HFF-Myc (cell line): ENCODE measurements around the gene CNOT6L.
"Not testable (repeated sequence)": the region's sequence is repeated elsewhere in the genome, so short reads cannot be mapped to it uniquely, and the experiment has no call there.

ENCODE experiments used
- DNase-seq: peaks from one replicate; pipeline ENCODE4 v3.0.0-alpha.2; 2011; ENCODE audit warnings: low read depth; ENCODE audit errors: extremely low read depth
- H3K4me3 ChIP-seq: replicated peaks from 2 replicates; pipeline ENCODE4 v1.5.1; 2011; ENCODE audit warnings: low read depth, mild to moderate bottlenecking, control low read depth, low read length
- TF ChIP-seq, protein P1 (sequence below): IDR thresholded peaks from 2 replicates; pipeline ENCODE4 v1.5.1; 2012; ENCODE audit warnings: mild to moderate bottlenecking, low read depth, low read length, control low read depth; ENCODE audit errors: missing control alignments

The CNOT6L gene

GRCh38 chr4:77818602-77819403 is at the start of gene CNOT6L:
Gene CNOT6L (minus strand): TSS chr4:77819368. CDS start chr4:77819308, 60 bp downstream.
- peak within 1 kb of the TSS; percentile 84 for H3K4me3 ChIP-seq
- TF ChIP-seq, protein P1, sequence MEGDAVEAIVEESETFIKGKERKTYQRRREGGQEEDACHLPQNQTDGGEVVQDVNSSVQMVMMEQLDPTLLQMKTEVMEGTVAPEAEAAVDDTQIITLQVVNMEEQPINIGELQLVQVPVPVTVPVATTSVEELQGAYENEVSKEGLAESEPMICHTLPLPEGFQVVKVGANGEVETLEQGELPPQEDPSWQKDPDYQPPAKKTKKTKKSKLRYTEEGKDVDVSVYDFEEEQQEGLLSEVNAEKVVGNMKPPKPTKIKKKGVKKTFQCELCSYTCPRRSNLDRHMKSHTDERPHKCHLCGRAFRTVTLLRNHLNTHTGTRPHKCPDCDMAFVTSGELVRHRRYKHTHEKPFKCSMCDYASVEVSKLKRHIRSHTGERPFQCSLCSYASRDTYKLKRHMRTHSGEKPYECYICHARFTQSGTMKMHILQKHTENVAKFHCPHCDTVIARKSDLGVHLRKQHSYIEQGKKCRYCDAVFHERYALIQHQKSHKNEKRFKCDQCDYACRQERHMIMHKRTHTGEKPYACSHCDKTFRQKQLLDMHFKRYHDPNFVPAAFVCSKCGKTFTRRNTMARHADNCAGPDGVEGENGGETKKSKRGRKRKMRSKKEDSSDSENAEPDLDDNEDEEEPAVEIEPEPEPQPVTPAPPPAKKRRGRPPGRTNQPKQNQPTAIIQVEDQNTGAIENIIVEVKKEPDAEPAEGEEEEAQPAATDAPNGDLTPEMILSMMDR = no peak
- no peak for DNase-seq

GRCh38 chr4:77865259-77865658 is 46.1 kb upstream of the CNOT6L start:
- no peak for DNase-seq
- no peak overlapping the region for H3K4me3 ChIP-seq
- TF ChIP-seq, protein P1 = no peak

DNA sequence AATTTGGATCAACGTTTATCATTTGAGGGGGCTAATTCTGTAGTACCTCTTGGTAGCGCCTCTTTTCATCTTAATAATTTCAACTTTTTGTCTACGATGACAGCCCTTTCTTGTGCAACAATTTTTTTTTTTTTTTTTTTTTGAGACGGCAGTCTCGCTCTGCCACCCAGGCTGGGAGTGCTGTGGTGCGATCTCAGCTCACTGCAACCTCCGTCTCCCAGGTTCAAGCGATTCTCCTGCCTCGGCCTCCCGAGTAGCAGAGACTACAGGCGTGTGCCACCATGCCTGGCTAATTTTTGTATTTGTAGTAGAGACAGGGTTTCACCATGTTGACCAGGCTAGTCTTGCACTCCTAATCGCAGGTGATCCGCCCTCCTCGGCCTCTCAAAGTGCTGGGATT is 44.2 kb upstream of the CNOT6L start:
- peak overlapping the region; percentile 61 for H3K4me3 ChIP-seq
- not testable (repeated sequence) for DNase-seq

DNA sequence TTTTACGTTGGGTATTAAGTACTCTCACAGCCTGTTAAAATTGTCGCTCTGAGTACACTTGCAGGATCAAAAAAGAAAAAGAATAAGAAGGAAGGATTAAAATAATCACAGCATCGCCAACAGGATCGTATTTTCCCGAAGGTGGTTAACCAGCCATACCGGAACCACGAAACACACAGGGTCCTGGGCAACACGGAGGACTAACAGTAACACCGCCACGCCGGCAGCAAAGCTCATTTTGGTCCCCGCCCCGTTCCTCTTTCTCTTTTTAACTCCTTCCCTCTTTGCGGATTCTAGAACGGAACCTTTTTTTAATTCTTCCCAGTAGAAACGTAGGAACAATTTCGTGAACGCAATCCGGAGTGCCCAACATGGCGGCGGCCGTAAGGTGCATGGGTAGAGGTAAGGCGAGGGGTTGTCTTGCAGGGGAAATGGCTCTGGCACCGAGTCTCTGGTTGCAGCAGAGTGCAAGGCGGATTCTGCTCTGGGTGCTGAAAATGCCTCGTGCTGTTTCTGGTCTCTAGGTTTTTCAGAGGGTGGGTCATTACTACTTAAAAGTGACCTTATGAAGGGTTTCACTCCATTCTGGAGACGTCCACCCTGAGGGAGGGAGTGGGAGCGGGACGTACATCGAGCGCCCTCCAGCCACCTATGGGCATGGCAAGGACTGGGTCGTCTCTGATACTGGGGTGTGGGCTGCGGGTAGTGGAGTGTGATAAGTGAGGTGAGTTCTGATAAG is 43.5 kb upstream of the CNOT6L start, which contains the start of gene MRPL1:
MRPL1 (plus strand) TSS at position 353 of the 739 bp plus-strand sequence; CDS start at position 372, 19 bp downstream.
- peak; percentile 92 for DNase-seq
- TF ChIP-seq, protein P1 = no peak
- H3K4me3 ChIP-seq = peak within 1 kb of the TSS; percentile 61

DNA sequence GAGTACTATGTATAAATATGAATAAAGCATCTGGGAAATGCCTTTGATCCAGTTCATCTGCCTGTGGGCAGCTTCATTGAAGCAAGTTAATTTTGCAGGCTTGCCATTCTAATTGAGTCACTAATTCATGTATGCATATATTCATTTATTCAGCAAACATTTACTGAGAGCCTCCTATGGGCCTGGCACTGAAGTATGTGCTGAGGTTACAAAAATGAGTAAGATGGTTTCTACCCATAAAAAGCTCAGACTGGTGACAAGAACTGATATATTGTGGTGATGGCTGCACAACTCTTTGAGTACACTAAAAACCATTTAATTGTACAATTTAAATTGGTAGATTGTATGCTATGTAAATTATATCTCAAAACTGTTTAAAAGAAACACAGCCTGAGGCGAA is 42.3 kb upstream of the CNOT6L start:
- peak overlapping the region; percentile 61 for H3K4me3 ChIP-seq
- TF ChIP-seq, protein P1 = no peak
- DNase-seq = no peak

DNA sequence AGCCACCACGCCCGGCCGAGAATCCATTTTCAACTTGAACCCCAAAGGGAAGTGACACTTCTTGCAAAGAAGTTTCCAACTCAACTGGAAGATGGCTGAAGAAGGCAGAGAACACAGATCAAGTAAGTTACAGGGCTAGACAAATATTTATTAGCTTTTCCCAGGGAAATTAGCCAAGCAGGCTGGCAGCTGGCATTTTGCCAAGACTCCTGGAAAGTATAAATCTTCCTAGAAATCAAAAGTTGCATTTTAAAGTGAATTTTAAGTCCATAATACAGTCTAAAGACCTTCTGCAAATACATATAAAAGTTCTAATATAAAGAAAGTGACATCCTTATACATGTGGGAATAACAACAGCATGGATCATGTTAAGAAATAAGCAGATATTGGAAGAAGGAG is 40.1 kb upstream of the CNOT6L start:
- no peak overlapping the region for H3K4me3 ChIP-seq
- TF ChIP-seq, protein P1 = no peak
- DNase-seq = no peak

DNA sequence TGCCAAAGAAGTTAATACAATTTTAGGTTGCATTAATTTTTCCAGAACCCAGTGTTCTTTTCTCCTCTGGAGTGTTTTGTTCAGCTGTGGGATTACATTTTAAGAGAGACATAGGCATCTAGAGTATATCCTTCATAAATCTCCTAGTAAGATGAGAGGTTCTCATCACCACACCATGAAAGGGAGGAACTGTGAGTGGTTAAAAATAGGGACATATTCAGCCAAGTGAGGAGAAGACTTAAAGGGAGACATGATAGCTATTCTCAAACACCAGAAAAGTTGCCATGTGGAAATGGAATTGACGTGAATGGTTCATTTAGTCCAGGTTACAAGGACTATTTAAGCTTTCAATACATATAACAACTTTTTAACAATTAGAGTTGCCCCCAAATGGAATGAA is 37.0 kb upstream of the CNOT6L start:
- DNase-seq = no peak
- no peak overlapping the region for H3K4me3 ChIP-seq
- TF ChIP-seq, protein P1 = no peak
